Mesodermal cell (in vitro differentiated cells): ENCODE results near the gene AP2A2.
A peak's percentile ranks its signal among the peaks of the same experiment; 100 is the strongest.

ENCODE experiments used
- H3K27ac ChIP-seq: 2 replicates; pipeline ENCODE4 v1.7.0; 2013; ENCODE audit warnings: mild to moderate bottlenecking, low read depth, low read length, moderate library complexity; ENCODE audit not compliant: severe bottlenecking
- H3K36me3 ChIP-seq: 2 replicates; pipeline ENCODE4 v1.7.1; 2013; ENCODE audit warnings: mild to moderate bottlenecking, low read length, moderate library complexity; ENCODE audit not compliant: control insufficient read depth, insufficient read depth
- H3K4me1 ChIP-seq: one replicate; pipeline ENCODE4 v1.7.1; 2013; ENCODE audit warnings: mild to moderate bottlenecking, low read length; ENCODE audit not compliant: insufficient read depth, control insufficient read depth, poor library complexity, severe bottlenecking
- H3K4me3 ChIP-seq: 2 replicates; pipeline ENCODE4 v1.7.0; 2013; ENCODE audit warnings: low read length, control low read depth, mild to moderate bottlenecking; ENCODE audit not compliant: insufficient read depth, poor library complexity, severe bottlenecking; ENCODE audit errors: extremely low read depth
- H3K9me3 ChIP-seq: 2 replicates; pipeline ENCODE4 v1.7.1; 2013; ENCODE audit warnings: mild to moderate bottlenecking, low read length, moderate library complexity; ENCODE audit not compliant: control insufficient read depth
- WGBS, 2 experiments: methylation state at CpG; one replicate each; pipeline ENCODE4 v1.1.5; 2013; ENCODE audit warnings: missing lambda C conversion rate in 2 of 2; ENCODE audit not compliant: insufficient coverage in 2 of 2; 5-methylcytosine and 5-hydroxymethylcytosine counted together

The AP2A2 gene

DNA sequence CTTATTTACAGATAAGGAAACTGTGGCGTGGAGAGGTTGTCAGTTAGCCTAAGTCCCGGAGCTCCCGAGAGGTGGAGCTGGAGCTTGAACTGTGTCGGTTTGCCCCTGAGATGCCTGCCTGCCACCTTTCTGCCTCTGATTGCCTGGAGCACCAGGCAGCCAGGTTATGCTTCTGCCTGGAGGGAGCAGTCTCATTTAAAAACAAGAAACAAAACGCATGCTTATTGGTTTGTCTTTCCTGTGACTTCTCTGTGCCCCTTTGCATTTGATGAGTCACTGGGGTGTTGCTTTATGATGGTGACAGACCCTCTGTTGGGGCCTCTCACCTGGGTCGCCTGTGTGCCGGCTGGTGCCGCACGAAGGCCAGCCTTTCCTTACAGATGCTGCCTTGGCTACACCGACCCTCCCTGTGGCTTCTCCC lies 12.2 kb downstream of the AP2A2 start:
- peaks cover 7% of the 10 kb centered on the region for H3K4me1 ChIP-seq
- WGBS, 2 experiments = 79 to 81% methylated on average over 8 to 10 of the region's 10 CpGs
- H3K27ac ChIP-seq = no peak overlapping the region
- H3K9me3 ChIP-seq = no peaks in the 10 kb centered on the region
- H3K4me3 ChIP-seq = no peak overlapping the region
- peaks cover 38% of the 10 kb centered on the region for H3K36me3 ChIP-seq

DNA sequence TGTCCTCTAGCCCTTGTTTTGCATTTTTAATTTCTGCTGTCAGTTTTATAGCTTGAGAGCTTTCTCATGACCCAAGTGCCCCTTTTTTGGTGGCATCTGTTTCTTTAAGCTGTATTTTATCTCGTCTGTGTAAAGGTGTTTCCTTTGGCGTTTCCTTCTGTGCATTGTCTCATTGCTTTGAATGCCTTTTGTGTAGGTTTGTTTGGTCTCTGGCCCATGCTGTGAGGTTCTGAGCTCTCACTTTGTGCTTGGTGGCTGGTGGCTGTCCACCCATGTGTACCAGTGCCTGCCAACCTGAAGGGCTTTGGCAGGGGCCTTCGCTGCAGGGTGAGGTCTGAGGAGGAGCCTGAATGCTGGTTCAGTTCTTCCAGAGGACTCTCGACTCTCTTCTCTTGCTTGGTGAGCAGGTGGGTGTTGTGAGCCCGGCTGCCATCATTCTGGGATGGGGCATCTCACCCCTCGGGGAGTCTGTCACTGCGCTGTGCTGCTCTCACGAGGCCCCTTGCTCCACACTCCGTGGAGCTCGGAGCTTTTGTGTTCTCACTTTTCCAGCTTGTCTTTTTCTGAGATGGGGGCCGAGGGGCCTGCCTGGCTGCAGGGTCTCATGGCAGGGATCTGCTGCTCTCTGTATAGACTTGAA lies 14.9 kb downstream of the AP2A2 start:
- Histone ChIP-seq H3K4me1 (peaks cover 16% of the 10 kb centered on the region), H3K36me3 (peaks cover 38% of the 10 kb centered on the region), H3K4me3 (no peak overlapping the region), H3K9me3 (no peaks in the 10 kb centered on the region), H3K27ac (peak overlapping the region; percentile 41)
- whole genome bisulfite sequencing, 2 experiments = 79 to 88% methylated on average over 9 of the region's 11 CpGs

DNA sequence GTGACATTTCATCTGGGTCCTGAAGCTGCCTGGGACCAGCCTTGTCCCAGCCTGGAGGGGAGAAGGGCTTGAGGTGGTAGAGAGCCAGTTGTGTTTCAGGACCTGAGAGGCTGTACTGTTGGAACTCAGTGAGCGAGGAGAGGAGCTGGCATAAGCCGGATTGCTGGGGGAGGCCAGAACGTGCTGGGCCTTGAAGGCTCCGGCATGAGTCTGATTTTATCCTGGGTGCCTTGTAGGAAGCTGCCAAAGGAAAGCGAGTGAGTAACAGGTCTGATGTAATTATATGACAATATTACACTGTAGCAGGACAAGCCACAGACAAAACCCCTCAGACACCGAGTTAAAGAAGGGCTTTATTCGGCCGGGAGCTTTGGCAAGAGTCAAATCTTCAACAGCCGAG lies 17.2 kb downstream of the AP2A2 start:
- Histone ChIP-seq H3K9me3 (no peaks in the 10 kb centered on the region), H3K4me1 (peaks cover 12% of the 10 kb centered on the region), H3K27ac (no peak overlapping the region), H3K36me3 (peaks cover 54% of the 10 kb centered on the region), H3K4me3 (no peak overlapping the region)
- 91 to 100% methylated on average over 2 to 5 of the region's 9 CpGs for WGBS, 2 experiments

DNA sequence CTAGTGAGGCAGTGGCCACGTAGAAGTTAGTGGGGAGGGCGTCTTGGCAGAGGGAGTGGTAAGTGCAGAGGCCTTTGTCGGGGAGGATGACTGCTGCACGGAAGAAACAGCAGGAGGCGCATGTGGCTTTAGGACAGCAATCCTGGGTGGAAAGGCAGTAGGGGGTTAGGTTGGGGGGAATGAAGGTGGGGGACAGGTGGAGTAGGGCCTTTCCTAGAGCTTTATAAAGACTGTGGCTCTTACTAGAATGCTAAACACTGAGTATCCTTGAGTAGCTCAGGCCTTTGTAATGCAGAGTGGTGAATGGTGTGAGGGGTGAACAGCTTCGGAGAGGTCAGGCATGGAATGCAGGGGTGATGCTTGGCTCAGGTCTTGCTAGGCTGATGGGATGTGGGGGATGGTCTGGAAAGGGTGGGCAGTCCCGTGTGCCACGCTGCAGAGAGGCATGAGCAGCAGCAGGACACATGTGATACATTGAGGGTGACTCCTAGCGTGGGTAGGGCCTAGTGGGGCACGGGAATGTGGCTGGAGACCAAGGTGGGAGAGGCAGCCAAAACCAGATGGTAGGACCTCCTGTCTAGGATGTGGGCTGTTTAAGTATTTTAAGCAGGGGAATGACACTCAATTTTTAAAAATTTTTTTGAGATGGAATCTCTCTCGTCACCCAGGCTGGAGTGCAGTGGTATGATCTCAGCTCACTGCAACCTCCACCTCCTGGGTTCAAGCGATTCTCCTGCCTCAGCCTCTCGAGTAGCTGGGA lies 19.2 kb downstream of the AP2A2 start:
- Histone ChIP-seq H3K4me3 (no peak overlapping the region), H3K9me3 (peaks cover 5% of the 10 kb centered on the region), H3K4me1 (peaks cover 9% of the 10 kb centered on the region), H3K36me3 (peaks cover 68% of the 10 kb centered on the region), H3K27ac (peak overlapping the region; percentile 49)
- WGBS, 2 experiments = 52 to 57% methylated on average over 11 to 13 of the region's 13 CpGs

DNA sequence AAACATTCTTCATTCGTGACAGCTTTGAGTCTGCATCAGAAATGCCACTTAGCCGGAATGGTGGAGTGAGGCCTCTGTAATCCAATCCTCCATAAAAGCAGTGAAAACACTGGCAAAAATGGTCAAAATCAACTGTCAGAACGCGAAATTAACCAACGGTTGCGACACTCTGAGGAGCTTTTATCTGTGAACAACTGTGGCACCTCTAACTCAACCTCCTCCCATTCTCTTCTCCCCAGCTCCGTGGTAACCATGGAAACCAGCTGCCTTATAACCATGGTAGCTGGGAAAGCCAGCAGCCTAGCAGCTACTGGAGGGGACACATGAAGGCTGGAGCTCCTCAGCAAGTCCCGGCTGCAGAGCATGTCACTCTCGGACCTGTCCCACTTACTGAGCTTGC lies 20.3 kb downstream of the AP2A2 start:
- no peak overlapping the region for H3K4me3 ChIP-seq
- peaks cover 5% of the 10 kb centered on the region for H3K9me3 ChIP-seq
- H3K36me3 ChIP-seq = peaks cover 70% of the 10 kb centered on the region
- H3K4me1 ChIP-seq = peaks cover 9% of the 10 kb centered on the region
- 60% methylated on average over 8 to 9 of the region's 9 CpGs for WGBS, 2 experiments
- peak overlapping the region; percentile 33 for H3K27ac ChIP-seq

DNA sequence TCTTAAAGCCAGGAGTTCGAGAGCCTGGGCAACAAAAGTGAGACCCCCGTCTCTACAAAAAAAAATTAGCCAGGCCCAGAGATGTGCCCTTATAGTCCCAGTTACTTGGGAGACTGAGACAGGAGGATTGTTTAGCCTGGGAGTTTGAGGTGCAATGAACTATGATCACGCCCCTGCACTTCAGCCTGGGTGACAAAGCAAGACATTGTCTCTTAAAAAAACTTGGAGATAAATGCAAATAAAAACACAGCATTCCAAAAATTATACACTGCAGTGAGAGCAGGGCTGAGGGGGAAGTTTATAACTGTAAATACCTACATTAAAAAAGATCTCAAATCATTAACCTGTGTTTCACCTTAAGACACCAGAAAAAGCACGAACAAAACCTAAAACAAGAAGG lies 22.1 kb downstream of the AP2A2 start:
- Histone ChIP-seq H3K4me3 (no peak overlapping the region), H3K27ac (no peak overlapping the region), H3K9me3 (peaks cover 5% of the 10 kb centered on the region), H3K36me3 (peaks cover 70% of the 10 kb centered on the region), H3K4me1 (peaks cover 13% of the 10 kb centered on the region)
- WGBS, 2 experiments = 93 to 100% methylated on average over 1 to 2 of the region's 4 CpGs

DNA sequence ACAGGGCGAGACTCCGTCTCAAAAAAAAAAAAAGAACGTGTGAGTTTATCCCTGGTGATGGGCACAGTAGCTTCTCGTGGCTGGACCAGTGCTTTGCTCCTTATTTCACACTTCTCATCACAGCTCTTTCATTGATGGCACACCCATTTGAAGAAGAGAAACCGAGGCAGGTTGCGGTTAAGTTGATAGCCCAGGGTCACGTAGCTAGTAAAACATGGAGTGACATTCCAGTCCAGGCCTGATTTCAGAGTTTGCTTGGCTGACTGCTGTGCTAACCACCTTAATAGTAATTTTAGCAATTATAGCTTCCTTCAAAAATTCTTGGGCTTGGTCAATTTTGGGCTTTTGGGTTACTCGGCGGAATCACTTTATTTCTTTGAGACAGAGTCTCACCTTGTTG lies 25.8 kb downstream of the AP2A2 start:
- peaks cover 57% of the 10 kb centered on the region for H3K36me3 ChIP-seq
- H3K27ac ChIP-seq = peak overlapping the region; percentile 52
- H3K9me3 ChIP-seq = peaks cover 5% of the 10 kb centered on the region
- WGBS, 2 experiments = 91 to 95% methylated on average over 8 to 9 of the region's 9 CpGs
- H3K4me3 ChIP-seq = no peak overlapping the region
- peaks cover 4% of the 10 kb centered on the region for H3K4me1 ChIP-seq

DNA sequence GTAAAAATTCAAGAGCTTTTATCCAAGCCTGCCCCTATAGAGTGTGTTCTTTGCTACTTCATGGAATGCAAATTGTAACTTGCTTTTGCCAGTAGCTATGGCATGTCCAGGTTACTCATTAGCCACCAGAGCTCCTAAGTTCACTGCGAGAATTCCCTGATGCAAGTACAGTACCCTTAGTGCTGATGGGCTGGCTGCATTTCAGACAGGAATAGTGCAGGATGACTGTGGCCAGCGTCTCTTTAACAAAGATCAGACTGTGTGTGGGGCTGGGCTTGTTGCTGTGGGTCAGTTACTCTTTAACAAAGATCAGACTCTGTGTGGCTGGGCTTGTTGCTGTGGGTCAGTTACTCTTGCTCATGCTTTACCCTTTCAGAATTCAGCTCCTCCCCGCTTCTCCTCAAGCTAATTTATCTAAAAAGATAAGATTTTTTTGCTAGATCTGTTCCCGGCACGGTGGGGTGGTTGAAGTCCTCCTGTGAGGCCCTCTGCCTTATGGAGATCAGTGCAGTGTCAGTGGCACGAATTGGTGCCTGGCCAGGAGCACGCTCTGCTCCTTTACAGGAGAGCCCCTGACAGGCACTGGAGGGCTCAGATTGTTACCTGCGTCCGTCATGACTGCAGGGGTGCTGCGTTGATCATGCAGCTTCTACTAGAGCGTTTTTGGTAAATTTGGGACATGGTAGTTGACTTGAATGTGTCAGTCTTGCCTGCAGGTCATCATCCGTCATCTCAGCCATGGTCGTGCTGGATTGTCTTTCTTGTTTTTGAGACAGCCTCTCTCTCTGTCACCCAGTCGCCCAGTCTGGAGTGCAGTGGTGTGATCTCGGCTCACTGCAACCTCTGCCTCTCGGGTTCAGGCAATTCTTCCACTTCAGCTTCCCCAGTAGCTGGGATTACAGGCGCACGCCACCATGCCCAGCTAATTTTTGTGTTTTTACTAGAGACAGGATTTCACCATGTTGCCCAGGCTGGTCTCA lies 27.0 kb downstream of the AP2A2 start:
- Histone ChIP-seq H3K4me1 (peaks cover 4% of the 10 kb centered on the region), H3K4me3 (no peak overlapping the region)

DNA sequence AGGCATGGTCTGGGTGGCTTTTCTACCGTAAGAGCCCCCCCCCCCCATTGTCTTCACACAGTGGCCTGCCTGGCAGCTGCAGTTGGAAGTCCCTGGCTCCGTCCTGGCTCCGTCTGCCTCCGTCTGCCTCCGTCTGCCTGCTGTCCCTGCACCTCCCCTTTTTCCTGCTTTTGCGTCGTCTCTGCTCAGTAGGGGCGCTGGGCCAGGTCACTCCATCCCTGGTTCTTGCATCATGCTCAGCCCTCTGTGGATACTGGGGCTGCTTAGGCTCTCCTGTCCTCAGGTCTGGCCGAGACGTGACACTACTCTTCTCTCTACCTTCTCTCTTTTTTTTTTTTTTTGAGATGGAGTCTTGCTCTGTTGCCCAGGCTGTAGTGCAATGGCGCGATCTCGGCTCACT lies 27.8 kb downstream of the AP2A2 start:
- no peak overlapping the region for H3K4me3 ChIP-seq
- 68 to 80% methylated on average over 7 to 8 of the region's 13 CpGs for WGBS, 2 experiments
- peaks cover 5% of the 10 kb centered on the region for H3K9me3 ChIP-seq
- no peak overlapping the region for H3K27ac ChIP-seq
- H3K36me3 ChIP-seq = peaks cover 57% of the 10 kb centered on the region
- peaks cover 4% of the 10 kb centered on the region for H3K4me1 ChIP-seq

More for the DNA sequence above, 27.0 kb downstream of the AP2A2 start:
- WGBS, 2 experiments = 79 to 90% methylated on average over 14 to 17 of the region's 18 CpGs
- Histone ChIP-seq H3K36me3 (peaks cover 57% of the 10 kb centered on the region), H3K27ac (peak overlapping the region; percentile 52), H3K9me3 (peaks cover 5% of the 10 kb centered on the region)

DNA sequence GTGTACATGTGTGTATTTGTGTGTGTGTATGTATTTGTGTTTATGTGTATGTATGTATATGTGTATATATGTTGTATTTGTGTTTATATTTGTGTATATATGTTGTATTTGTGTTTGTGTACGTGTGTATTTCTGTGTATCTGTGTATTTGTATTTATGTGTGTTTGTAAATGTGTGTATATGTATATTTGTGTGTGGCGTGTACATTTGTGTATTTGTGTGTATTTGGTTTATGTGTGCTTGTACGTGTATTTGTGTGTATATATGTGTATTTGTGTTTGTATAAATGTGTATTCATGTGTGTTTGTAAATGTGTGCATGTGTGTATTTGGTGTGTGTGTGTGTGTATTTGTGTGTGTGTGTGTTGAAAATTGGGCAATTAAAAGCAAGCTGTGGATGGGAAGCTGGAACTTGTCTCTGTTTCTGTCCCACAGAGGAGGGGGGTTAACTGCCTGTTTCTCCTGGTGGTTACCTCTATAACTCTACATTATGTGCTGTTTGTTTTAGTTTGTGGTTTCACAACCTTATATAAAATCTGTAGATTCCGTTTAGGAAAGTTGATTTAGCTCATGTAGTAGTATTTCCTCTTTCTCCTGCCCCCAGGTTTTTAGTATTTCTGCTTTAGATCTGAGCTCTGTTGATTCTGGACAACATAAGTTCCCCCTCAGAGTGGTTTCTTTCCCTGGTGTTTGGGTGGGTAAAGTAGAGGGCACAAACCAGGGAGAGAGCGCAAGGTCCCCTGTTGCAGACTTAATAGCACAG lies 28.9 kb downstream of the AP2A2 start:
- H3K4me3 ChIP-seq = no peak overlapping the region
- peaks cover 57% of the 10 kb centered on the region for H3K36me3 ChIP-seq
- H3K4me1 ChIP-seq = peaks cover 4% of the 10 kb centered on the region
- H3K27ac ChIP-seq = no peak overlapping the region
- 96 to 100% methylated on average over 4 of the region's 5 CpGs for WGBS, 2 experiments
- H3K9me3 ChIP-seq = no peaks in the 10 kb centered on the region
